GM12878 (cell line): Measurements from ENCODE around the gene DDX31. TPM values are rescaled to one million over a fixed set of nuclear protein-coding genes. Genes with fewer than 3 reads are reported as not detected.

Experiments used
- ATAC-seq: fragments of 200-7000 bp; cut with Tn5 transposase; 3 replicates; pipeline ENCODE4 v1.9.1; 2020; ENCODE audit warnings: mild to moderate bottlenecking, moderate library complexity
- BruUV-seq: library from RNA; stranded (reverse); fragments of 400-500 nt; replicated peaks from 2 replicates; lab custom pipeline; 2021; lab: Mats Ljungman, UMichigan
- CTCF ChIA-PET: fragments of 300-600 bp; sonication (Branson Sonifier 250); formaldehyde crosslinking; extraction: SDS; loops from one replicate; lab custom pipeline; 2021; ENCODE audit warnings: inconsistent platforms; lab: Yijun Ruan, JAX
- POLR2A ChIA-PET: fragments of 350-600 bp; formaldehyde crosslinking; extraction: SDS; loops from one replicate; lab custom pipeline; 2021; ENCODE audit warnings: inconsistent platforms; lab: Charles Lee
- RAD21 ChIA-PET: fragments of 300-600 bp; sonication (Branson Sonifier 250); formaldehyde crosslinking; loops from one replicate; lab custom pipeline; 2023; ENCODE audit warnings: antibody characterized with exemption; ENCODE audit not compliant: unreplicated experiment; lab: Charles Lee
- SMC1A ChIA-PET: fragments of 300-600 bp; sonication (Branson Sonifier 250); formaldehyde crosslinking; loops from one replicate; lab custom pipeline; 2023; ENCODE audit not compliant: unreplicated experiment, uncharacterized antibody; lab: Charles Lee
- DNase-seq: peaks from one replicate; pipeline ENCODE4 v3.0.0-alpha.2; 2011; ENCODE audit warnings: low read depth, low spot score
- FAIRE-seq: peaks from 3 replicates; lab custom pipeline; 2011; peaks lifted over from hg19 to GRCh38; lab: Jason Lieb, UNC
- H2AFZ ChIP-seq: 2 replicates; pipeline ENCODE4 v1.6.0; 2011; ENCODE audit warnings: low read depth, low read length, control low read depth; ENCODE audit not compliant: control insufficient read depth
- H3K27ac ChIP-seq: 2 replicates; pipeline ENCODE4 v1.5.1; 2011; ENCODE audit warnings: control low read depth; ENCODE audit not compliant: control insufficient read depth, insufficient read depth
- H3K27me3 ChIP-seq, 2 experiments: replicated peaks in 1 of 2; 2 replicates each; pipeline versions ENCODE4 v1.6.0 to v1.6.1; 2011; ENCODE audit warnings: low read length in 1 of 2; ENCODE audit not compliant: control insufficient read depth in 2 of 2, insufficient read depth in 2 of 2
- H3K36me3 ChIP-seq, 2 experiments: 2 replicates each; pipeline ENCODE4 v1.5.1; 2011; ENCODE audit warnings: low read length in 1 of 2; ENCODE audit not compliant: control insufficient read depth in 2 of 2, insufficient read depth in 2 of 2
- H3K4me1 ChIP-seq: 2 replicates; pipeline ENCODE4 v1.6.1; 2011; ENCODE audit warnings: mild to moderate bottlenecking, low read length, moderate library complexity, mixed read lengths; ENCODE audit not compliant: control insufficient read depth, insufficient read depth
- H3K4me2 ChIP-seq: 2 replicates; pipeline ENCODE4 v1.6.0; 2011; ENCODE audit warnings: control low read depth; ENCODE audit not compliant: control insufficient read depth, insufficient read depth
- H3K4me3 ChIP-seq: fragments of 200-600 bp; sonication (generic); 2 replicates; pipeline ENCODE4 v1.5.1; 2016
- H3K79me2 ChIP-seq: 2 replicates; pipeline ENCODE4 v1.6.0; 2011; ENCODE audit warnings: low read length; ENCODE audit not compliant: control insufficient read depth, insufficient read depth
- H3K9ac ChIP-seq: 2 replicates; pipeline ENCODE4 v1.8.0; 2011; ENCODE audit warnings: low read length, control low read depth, mixed read lengths; ENCODE audit not compliant: control insufficient read depth, insufficient read depth
- H3K9me3 ChIP-seq: replicated peaks from 3 replicates; pipeline ENCODE4 v1.5.1; 2011; ENCODE audit warnings: mild to moderate bottlenecking, low read length; ENCODE audit not compliant: control insufficient read depth, insufficient read depth
- H4K20me1 ChIP-seq: 2 replicates; pipeline ENCODE4 v1.6.0; 2011; ENCODE audit not compliant: control insufficient read depth, insufficient read depth
- BACH1 ChIP-seq: fragments of 450-650 bp; IDR thresholded peaks from 2 replicates; pipeline ENCODE4 v1.6.1; 2017; ENCODE audit warnings: mild to moderate bottlenecking, borderline replicate concordance
- BCLAF1 ChIP-seq: fragments of 450-650 bp; IDR thresholded peaks from 2 replicates; pipeline ENCODE4 v1.6.1; 2017; ENCODE audit warnings: antibody characterized with exemption, mild to moderate bottlenecking, moderate library complexity
- BHLHE40 ChIP-seq, 2 experiments: fragments of 450-650 bp in 1 of 2; IDR thresholded peaks; 2 replicates each; pipeline ENCODE4 v1.6.1; 2011 to 2017; ENCODE audit warnings: low read depth in 2 of 2, borderline replicate concordance in 1 of 2, improper control_type of control experiment in 1 of 2, low read length in 1 of 2, mild to moderate bottlenecking in 1 of 2
- CBX5 ChIP-seq: sonication (generic); IDR thresholded peaks from 2 replicates; pipeline ENCODE4 v1.6.1; 2016; ENCODE audit warnings: low read depth, moderate library complexity, mild to moderate bottlenecking, inconsistent platforms
- CHD1 ChIP-seq: IDR thresholded peaks from 2 replicates; pipeline ENCODE4 v1.6.1; 2012; ENCODE audit warnings: low read depth, low read length, improper control_type of control experiment
- CHD2 ChIP-seq: IDR thresholded peaks from 2 replicates; pipeline ENCODE4 v1.6.1; 2011; ENCODE audit warnings: low read depth, low read length, improper control_type of control experiment, borderline replicate concordance
- FOXM1 ChIP-seq: IDR thresholded peaks from 2 replicates; pipeline ENCODE4 v1.6.1; 2012; ENCODE audit warnings: low read depth, mild to moderate bottlenecking, inconsistent platforms, low read length, moderate library complexity
- KLF5 ChIP-seq: fragments of 450-650 bp; IDR thresholded peaks from 2 replicates; pipeline ENCODE4 v1.6.1; 2014; ENCODE audit warnings: mild to moderate bottlenecking; ENCODE audit not compliant: partially characterized antibody
- MXI1 ChIP-seq: fragments of 150-350 bp; IDR thresholded peaks from 2 replicates; pipeline ENCODE4 v1.6.1; 2011; ENCODE audit warnings: low read depth, mild to moderate bottlenecking, inconsistent platforms, low read length, improper control_type of control experiment
- NFYB ChIP-seq: IDR thresholded peaks from 2 replicates; pipeline ENCODE4 v1.6.1; 2011; ENCODE audit warnings: low read depth, mild to moderate bottlenecking, low read length, improper control_type of control experiment, moderate library complexity; ENCODE audit not compliant: insufficient read depth
- ZBED1 ChIP-seq: IDR thresholded peaks from 2 replicates; pipeline ENCODE4 v1.6.1; 2016; ENCODE audit warnings: borderline replicate concordance
- WGBS: methylation state at CpG from one replicate; pipeline ENCODE4 v1.1.6; 2016; ENCODE audit warnings: low lambda C conversion rate; ENCODE audit not compliant: insufficient replicate concordance, insufficient coverage; ENCODE audit errors: missing lambda C conversion rate; 5-methylcytosine and 5-hydroxymethylcytosine counted together
- in situ Hi-C: fragments of 300-500 bp; cut with MboI; formaldehyde crosslinking; loops from 9 replicates; pipeline ENCODE4 v1.14.3; 2018; ENCODE audit warnings: mixed read lengths
- intact Hi-C: fragments of 100-400 bp; cut with micrococcal nuclease; formaldehyde crosslinking; loops from one replicate; pipeline ENCODE4 v1.14.2; 2022; ENCODE audit not compliant: unreplicated experiment
- polyA plus RNA-seq, 11 experiments: library from polyadenylated mRNA; depleted of rRNA in 4 of 11; unstranded in 6 of 11; stranded (reverse) in 5 of 11; fragments of >200 nt; fragmentation: Nextera tagmentation in 4 of 11; fragmentation: Illumina TruSeq in 1 of 11; extraction: Ambion mirVana in 4 of 11; extraction: Trizol in 1 of 11; gene quantifications; 1 replicate in 1 of 11; 2 replicates in 10 of 11; pipeline versions ENCODE4 v1.2.1 to v1.2.3, GENCODE V29; 2011 to 2016; ENCODE audit warnings: inconsistent platforms in 2 of 11, missing spikeins in 2 of 11, low read depth in 1 of 11
- total RNA-seq, 4 experiments: library from RNA; depleted of rRNA in 3 of 4; stranded (reverse); fragments of >200 nt in 3 of 4; fragmentation: Illumina TruSeq in 1 of 4; extraction: Trizol in 1 of 4; gene quantifications; 2 replicates each; pipeline versions ENCODE4 v1.2.1 to v1.2.3, GENCODE V29; 2013 to 2021
- TF ChIP-seq, protein P1 (sequence below): fragments of 450-650 bp; IDR thresholded peaks from 2 replicates; pipeline ENCODE4 v1.6.1; 2017; ENCODE audit warnings: mild to moderate bottlenecking, moderate library complexity
- TF ChIP-seq, protein P2 (sequence below): IDR thresholded peaks from 2 replicates; pipeline ENCODE4 v1.6.1; 2012; ENCODE audit warnings: low read depth, low read length, improper control_type of control experiment

The DDX31 gene
- total and polyA plus RNA-seq, 10 of the 15 experiments (the other 5 are each of a cell fraction or from before 2014, with no cell fraction given): 12.1 to 30.8 (median 20.8) TPM

DNA sequence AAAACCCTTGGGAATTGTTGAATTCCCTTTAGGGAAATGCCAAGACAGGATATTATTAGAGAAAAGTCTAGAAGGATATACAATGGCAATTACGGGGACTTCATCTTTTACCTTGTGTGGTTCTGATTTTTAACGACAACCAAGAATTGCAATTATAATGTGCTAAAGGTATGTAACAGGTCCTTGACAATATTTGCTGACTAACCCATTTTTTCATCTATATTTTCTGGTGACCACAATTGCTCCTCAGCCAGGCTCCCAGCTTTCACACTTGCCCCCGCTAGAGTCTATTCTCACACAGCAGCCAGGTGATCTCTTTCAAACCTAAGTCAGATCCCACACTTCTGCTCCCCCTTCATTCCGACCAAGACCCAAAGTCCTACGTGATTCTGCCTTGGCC is 53.1 kb downstream of the DDX31 start:
- in situ Hi-C loops: no loop called here
- SMC1A ChIA-PET: no interaction called here
- peaks cover 5 to 26% of the 10 kb centered on the region in 2 experiments; a peak in 3 of 4 replicates for H3K36me3 ChIP-seq

More for the DNA sequence above, 53.1 kb downstream of the DDX31 start:
- Histone ChIP-seq H3K79me2 (no peaks in the 10 kb centered on the region), H3K27me3 (no peaks in the 10 kb centered on the region), H3K4me1 (no peaks in the 10 kb centered on the region), H3K27ac (no peak overlapping the region), H3K4me2 (no peak overlapping the region), H2AFZ (no peak overlapping the region), H4K20me1 (no peaks in the 10 kb centered on the region), H3K9me3 (no peaks in the 10 kb centered on the region), H3K9ac (no peak overlapping the region), H3K4me3 (no peak overlapping the region)
- intact Hi-C loops: no loop called here
- POLR2A ChIA-PET: no interaction called here
- no peak for DNase-seq
- TF ChIP-seq ZBED1 (no peak), FOXM1 (no peak), CHD1 (no peak), KLF5 (no peak), CBX5 (no peak), NFYB (no peak), CHD2 (no peak), BACH1 (no peak), BHLHE40 (IDR thresholded peaks at IDR 0.05; ENCODE audit: borderline replicate concordance in 1 of 2, low read depth in 2 of 2, low read length in 1 of 2) (no peak), MXI1 (no peak), BCLAF1 (no peak)
- TF ChIP-seq, protein P1, sequence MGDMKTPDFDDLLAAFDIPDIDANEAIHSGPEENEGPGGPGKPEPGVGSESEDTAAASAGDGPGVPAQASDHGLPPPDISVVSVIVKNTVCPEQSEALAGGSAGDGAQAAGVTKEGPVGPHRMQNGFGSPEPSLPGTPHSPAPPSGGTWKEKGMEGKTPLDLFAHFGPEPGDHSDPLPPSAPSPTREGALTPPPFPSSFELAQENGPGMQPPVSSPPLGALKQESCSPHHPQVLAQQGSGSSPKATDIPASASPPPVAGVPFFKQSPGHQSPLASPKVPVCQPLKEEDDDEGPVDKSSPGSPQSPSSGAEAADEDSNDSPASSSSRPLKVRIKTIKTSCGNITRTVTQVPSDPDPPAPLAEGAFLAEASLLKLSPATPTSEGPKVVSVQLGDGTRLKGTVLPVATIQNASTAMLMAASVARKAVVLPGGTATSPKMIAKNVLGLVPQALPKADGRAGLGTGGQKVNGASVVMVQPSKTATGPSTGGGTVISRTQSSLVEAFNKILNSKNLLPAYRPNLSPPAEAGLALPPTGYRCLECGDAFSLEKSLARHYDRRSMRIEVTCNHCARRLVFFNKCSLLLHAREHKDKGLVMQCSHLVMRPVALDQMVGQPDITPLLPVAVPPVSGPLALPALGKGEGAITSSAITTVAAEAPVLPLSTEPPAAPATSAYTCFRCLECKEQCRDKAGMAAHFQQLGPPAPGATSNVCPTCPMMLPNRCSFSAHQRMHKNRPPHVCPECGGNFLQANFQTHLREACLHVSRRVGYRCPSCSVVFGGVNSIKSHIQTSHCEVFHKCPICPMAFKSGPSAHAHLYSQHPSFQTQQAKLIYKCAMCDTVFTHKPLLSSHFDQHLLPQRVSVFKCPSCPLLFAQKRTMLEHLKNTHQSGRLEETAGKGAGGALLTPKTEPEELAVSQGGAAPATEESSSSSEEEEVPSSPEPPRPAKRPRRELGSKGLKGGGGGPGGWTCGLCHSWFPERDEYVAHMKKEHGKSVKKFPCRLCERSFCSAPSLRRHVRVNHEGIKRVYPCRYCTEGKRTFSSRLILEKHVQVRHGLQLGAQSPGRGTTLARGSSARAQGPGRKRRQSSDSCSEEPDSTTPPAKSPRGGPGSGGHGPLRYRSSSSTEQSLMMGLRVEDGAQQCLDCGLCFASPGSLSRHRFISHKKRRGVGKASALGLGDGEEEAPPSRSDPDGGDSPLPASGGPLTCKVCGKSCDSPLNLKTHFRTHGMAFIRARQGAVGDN: no peak
- TF ChIP-seq, protein P2, sequence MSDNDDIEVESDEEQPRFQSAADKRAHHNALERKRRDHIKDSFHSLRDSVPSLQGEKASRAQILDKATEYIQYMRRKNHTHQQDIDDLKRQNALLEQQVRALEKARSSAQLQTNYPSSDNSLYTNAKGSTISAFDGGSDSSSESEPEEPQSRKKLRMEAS: no peak
- CTCF ChIA-PET: no interaction called here
- no TSS peak for BruUV-seq
- 98% methylated on average over 5 of the region's 5 CpGs for WGBS
- FAIRE-seq: no peak
- ATAC-seq: no peak
- RAD21 ChIA-PET: no interaction called here
